Stimulated activated CD4-positive, alpha-beta T cell treated with anti-CD3 and anti-CD28 coated beads, Interleukin-2, amount 100 ng/mL, for 4 hours (primary cell): Measurements from ENCODE around the gene CCNY.
"Not testable (repeated sequence)": the region's sequence is repeated elsewhere in the genome, so short reads cannot be mapped to it uniquely, and the experiment has no call there.

Source experiments
- DNase-seq: peaks from one replicate; pipeline ENCODE4 v3.0.0-alpha.2; 2020; ENCODE audit warnings: low read depth

The CCNY gene

GRCh38 chr10:35406003-35406630 lies 69.8 kb downstream of the CCNY start:
- DNase-seq = not testable (repeated sequence)

- not testable (repeated sequence) for DNase-seq
Observed at GRCh38 chr10:35407696-35408095, 71.4 kb downstream of the CCNY start.

DNA sequence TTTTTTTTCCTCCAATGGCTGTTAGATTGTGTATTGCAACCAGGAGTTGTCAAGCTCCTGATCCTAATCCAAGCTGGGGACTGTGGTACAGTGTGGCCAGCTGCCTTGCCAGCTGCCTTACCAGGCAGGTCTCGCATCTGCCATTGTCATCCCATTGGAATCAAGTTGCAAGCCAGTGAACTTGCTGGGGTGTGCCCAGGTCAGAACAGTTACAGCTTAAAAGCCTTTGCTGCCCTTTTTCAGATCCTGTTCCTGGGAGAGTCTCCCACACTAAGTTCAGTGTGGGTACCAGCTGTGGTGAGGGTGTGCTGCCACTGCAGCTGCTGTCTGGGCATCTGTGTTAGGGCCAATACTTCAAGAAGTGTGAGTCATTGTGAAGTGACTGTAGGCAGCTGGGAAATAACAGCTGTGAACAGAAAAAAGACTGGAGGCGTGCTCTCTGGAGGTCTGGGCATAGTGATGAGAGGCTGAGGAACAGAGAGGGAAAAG lies 72.8 kb downstream of the CCNY start:
- DNase-seq = peak; percentile 7

DNA sequence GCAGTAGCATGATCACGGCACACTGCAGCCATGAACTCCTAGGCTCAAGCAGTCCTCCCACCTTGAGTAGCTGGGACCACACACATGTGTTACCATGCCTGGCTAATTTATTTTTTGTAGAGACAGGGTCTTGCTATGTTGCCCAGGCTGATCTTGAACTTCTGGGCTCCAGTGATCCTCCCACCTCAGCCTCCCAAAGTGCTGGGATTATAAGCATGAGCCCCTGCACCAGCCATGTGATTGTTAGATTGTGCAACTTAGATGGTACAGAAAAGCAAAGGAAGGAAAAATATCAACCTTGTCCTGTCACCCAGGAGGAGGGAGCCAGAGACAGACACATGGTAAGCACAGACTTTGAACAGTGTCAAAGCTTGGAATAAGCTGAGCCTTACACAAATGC lies 73.5 kb downstream of the CCNY start:
- no peak for DNase-seq

- DNase-seq = no peak
Observed at GRCh38 chr10:35412003-35412723, 75.9 kb downstream of the CCNY start.

DNA sequence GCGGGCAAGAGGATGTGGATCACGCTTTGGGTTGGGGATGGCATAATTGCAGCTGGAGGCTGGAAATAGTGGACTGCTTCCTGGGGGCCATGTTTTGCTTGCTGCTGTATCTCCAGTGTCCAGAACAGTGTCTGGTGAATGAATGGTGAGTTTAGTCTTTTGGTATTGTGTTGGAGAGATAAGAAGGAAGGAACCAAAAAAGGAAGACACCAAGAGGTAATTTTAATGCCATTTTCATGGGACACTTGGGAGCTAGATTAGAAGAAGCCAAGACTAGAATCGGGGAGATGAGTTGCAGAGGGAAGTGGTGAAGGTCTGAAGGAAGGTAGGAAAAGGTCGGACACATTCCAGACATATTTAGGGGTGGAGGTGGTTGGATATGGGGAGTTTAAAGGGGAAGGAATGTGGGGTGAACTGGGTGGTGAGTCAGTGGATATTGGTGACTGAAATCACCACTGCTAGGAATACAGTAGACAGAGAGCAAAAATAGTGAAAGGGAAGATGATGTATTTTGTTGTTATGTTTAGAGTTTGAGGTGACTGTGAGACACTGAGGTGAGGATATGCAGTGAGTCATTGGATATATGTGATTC lies 76.7 kb downstream of the CCNY start:
- DNase-seq = no peak

DNA sequence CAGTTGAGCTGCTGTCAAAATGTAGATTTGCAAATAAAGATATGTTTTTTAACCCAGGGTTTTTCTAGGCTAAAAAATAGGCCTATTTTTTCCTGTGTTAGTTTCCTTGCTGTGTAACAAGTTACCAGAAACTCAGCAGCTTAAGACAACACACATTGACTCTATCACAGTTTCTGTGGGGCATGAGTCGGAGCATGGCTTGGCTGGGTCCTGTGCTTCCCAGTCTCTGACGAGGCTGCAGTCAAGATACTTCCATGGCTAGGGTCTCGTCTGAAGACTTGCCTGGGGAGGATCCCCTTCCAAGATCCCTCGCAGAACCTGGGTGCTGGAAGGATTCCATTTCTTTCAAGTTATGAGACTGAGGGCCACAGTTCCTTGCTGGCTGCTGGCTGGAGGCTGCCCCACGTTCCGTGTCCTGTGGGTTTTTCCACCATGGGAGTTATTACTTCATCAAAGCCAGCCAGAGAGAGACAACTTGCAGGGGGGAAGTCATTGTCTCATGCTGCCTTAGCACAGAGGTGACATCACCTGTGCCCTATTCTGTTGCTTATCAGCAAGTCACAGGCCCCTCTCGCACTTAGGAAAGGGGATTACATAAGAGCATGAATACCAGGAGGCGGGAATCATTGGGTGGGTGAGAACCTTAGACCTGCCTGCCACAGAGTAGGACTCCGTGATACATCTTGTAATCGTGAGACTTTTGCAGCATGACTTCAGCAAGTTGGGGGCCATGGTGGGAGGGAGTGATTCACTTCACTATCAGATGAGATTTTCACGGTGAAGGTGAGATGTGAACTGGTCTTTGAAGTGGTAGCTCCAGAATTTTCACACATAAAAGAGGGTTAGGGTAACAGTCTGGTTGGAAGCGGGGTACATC lies 77.9 kb downstream of the CCNY start:
- peak; percentile 24 for DNase-seq

DNA sequence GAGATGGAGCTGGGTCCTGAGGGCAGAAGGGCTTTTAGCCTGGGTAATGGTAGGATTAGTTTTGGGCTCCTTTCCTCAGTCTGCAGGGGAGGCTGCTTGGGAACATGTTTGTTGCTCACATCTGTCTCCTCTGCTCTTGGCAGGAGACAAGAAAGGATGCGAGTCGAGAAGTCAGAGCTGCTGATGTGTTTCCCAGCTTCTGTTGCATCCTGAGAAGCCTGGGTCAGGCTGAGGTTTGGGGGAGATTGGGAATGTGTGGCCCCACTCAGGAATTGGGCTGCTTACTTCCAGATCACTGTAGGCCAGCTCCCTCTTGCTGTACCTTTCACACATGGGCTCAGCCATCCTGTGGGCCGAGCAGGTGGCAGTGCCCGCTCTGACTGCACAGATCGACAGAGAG lies 79.2 kb downstream of the CCNY start:
- DNase-seq = no peak

- no peak for DNase-seq
Observed at GRCh38 chr10:35416619-35417312, 80.5 kb downstream of the CCNY start.

GRCh38 chr10:35417313-35417625 lies 81.0 kb downstream of the CCNY start:
- DNase-seq = no peak

DNA sequence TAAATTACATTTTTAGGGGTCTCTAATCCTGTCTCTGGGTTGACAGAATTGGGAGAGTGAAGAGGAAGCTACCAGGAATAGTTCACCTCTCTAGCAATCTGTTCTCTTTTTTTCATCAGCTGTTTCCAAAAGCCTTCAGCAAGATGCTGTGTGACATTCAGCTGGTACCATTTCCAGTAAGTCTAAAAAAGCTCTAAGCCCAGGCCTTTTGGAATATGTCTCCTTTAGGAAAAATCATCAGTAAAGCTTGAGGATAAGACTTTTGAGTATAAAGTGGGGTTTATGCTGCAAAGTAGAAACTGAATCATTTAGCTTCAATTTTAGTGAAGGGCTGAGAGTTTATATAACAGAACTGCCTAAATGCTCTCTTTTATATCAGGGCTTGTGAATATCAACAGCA lies 81.5 kb downstream of the CCNY start:
- no peak for DNase-seq

GRCh38 chr10:35418580-35418979 lies 82.3 kb downstream of the CCNY start:
- not testable (repeated sequence) for DNase-seq

- DNase-seq = no peak
Observed at GRCh38 chr10:35420044-35420443, 83.7 kb downstream of the CCNY start.

DNA sequence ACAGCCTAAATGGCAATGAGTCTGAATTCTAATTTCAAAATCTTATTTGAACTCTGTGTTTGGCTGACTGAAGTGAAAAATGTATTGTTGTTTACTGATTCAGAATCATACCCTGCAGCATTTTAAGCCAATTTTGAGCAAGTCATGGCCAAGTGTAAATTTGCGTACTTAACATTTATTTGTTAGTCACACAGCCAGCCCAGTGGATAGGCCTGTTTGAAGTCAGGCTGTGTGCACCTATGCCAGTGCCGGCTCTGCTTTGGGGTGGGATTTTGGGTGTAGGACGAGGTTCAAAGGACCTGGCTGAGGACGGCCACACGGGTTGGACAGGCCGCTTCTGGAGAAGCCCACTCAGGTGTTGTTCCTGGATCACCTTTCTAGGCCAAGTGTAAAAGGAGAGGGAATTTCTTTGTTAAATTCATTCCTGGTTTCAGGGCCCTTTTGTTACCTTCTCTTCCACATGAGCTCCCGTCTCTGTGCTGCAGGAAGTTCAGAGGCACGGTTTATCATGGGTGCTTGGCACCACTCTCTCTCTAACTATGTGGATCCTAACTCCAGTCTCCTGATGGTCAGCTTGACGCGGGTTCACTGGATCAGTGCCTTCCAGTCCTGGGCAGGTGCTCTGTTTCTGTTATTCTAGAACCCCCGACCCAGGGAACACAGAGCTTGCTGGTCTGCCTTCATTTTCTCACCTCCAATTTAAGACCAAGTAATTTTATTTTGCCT lies 84.7 kb downstream of the CCNY start:
- DNase-seq = no peak

- no peak for DNase-seq
Observed at GRCh38 chr10:35421553-35422178, 85.4 kb downstream of the CCNY start.

- no peak for DNase-seq
Observed at GRCh38 chr10:35422228-35422627, 85.9 kb downstream of the CCNY start.

GRCh38 chr10:35423505-35424306 lies 87.4 kb downstream of the CCNY start:
- no peak for DNase-seq

DNA sequence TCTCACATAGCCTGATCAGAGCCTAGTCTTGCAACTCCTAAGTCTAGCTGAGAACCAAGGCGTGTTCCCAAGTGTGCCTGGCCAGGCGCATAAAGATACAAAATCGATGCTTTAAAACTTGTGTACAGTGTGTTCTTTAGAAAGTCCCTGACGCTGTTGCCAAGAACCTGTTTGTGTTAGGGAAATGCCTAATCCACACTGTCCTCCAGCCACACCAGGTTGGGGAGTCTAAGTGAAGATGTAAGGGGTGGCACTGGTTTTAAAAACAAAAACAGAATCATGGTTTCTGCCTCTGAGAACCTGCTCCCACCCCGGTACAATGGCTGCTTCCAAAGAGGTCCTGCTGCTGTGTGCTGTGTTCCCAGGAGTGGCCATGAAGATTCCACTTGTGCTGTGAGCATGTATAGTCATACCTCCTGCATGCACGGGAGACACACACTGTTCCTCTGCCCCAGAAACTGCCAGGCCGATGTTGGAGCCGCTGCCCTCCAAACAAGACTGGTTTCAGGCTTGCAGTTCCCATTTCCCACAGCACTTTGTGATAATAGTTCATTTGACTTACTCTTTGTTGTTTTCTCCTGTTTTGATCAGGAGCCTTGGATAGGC lies 88.5 kb downstream of the CCNY start:
- DNase-seq = no peak

DNA sequence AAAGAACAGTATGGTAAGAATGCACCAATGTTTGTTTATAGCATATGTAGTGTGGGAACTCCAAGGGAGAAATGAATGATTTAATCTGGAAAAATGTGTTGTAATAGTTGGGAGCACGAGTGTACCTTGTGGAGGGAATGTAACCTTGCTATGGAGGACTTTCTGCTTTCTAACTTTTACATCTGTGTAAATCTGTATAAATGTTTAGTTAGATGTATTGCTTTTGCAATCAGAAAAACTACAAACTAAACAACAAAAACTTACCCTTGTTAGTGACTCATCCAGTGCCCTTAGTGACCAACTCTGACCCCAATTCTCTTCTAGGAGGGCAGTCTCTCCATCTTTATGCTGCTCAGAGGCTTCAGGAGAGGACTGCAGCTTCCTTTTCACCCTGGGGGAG lies 89.3 kb downstream of the CCNY start:
- DNase-seq = no peak
